ENCODE measurements around the gene GMPPA.

Gene GMPPA

DNA sequence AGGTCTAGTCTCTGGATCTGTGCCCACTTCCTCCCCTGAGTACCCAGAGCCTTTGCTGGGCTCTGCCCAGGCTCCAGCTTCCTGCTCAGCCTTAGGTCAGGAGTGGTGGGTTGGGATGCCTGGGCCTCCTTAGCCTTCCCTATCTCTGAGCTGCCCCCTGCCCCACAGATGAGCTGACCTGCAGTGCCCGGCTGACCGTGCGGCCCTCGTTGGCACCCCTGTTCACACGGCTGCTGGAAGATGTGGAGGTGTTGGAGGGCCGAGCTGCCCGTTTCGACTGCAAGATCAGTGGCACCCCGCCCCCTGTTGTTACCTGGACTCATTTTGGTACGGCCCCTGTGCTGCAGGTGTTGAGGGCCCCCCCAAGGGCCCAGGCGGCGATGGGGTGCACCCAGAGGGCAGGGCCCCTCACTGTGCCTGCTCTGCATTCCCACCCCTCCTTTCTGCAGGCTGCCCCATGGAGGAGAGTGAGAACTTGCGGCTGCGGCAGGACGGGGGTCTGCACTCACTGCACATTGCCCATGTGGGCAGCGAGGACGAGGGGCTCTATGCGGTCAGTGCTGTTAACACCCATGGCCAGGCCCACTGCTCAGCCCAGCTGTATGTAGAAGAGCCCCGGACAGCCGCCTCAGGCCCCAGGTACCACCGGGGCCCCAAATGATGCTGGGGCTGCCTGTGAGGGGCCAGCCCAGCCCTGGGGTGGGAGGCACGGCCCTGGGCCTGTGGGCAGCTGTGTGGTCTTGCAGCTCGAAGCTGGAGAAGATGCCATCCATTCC is 30.1 kb upstream of the GMPPA start:
- no peak for FAIRE-seq

- FAIRE-seq = no peak
Measured at GRCh38 chr2:219469186-219469724, 29.4 kb upstream of the GMPPA start.

DNA sequence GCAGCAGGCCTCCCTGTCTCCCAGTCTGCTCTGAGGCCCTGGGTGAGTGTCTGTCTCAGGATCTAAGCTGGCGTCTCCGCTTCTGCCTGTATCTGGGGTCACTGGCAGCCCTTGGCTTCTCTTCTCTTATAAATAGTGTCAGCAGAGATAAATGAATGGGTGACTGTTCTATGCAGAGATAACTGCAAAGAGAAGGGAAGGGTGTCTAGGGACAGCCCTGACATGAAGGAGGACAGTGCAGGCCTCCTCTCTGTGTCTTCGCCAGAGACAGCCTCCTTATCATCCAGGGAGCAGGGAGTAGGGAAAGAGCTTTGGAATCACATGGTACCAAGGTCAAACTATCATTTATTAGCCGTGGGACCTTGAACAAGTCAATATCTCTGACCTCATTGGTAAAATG is 28.3 kb upstream of the GMPPA start:
- no peak for FAIRE-seq

- FAIRE-seq = no peak
Measured at GRCh38 chr2:219471476-219472371, 27.0 kb upstream of the GMPPA start.

- FAIRE-seq = no peak
Measured at GRCh38 chr2:219472629-219473187, 26.0 kb upstream of the GMPPA start.

DNA sequence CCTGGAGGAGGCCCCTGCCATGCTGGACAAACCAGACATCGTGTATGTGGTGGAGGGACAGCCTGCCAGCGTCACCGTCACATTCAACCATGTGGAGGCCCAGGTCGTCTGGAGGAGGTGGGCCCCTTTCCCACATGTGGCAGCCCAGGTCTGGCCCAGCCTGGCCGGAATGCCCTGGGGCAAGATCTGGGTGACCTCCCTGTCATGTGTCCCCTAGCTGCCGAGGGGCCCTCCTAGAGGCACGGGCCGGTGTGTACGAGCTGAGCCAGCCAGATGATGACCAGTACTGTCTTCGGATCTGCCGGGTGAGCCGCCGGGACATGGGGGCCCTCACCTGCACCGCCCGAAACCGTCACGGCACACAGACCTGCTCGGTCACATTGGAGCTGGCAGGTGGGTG is 25.2 kb upstream of the GMPPA start:
- no peak for FAIRE-seq

- no peak for FAIRE-seq
Measured at GRCh38 chr2:219474285-219475060, 24.2 kb upstream of the GMPPA start.

DNA sequence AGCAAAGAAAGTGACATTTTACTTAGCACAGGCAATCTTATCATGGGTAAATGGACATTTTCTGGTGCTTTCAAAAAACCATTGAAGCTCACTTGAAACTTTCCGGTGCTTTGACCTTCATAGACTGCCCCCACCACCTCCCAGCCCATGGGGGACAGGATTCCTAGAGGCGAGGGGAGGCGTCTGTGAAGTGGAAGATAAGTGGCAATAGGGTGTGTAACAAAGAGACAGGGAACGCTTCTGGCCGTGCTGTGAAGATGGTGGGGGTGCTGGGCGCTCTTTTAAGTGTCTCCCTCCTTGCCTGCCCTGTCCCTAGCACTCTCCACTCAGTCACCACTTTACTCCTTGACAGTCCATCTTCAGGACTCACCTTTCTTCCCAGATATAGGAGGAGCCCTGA is 23.4 kb upstream of the GMPPA start:
- no peak for FAIRE-seq

GRCh38 chr2:219475697-219476651 is 22.7 kb upstream of the GMPPA start:
- no peak for FAIRE-seq

DNA sequence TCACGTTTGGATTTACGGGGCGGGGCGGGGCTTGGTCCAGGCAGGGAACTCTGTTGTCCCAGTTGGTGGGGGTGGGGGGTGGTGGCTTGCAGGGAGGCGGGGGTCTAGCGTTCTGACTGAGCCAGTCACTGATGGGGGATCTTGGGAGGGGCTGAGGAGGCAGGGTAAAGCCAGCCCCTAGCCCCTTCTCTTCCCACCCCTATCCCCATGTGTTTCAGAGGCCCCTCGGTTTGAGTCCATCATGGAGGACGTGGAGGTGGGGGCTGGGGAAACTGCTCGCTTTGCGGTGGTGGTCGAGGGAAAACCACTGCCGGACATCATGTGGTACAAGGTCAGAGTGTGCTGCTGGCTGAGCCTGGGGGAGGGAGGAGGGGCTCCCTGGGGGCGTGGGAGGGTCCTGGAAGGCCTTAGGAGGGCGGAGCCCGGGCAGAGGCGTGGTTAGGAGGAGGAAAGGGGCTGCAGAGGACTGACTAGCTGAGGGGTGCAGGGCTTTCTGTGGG is 22.0 kb upstream of the GMPPA start:
- no peak for FAIRE-seq

DNA sequence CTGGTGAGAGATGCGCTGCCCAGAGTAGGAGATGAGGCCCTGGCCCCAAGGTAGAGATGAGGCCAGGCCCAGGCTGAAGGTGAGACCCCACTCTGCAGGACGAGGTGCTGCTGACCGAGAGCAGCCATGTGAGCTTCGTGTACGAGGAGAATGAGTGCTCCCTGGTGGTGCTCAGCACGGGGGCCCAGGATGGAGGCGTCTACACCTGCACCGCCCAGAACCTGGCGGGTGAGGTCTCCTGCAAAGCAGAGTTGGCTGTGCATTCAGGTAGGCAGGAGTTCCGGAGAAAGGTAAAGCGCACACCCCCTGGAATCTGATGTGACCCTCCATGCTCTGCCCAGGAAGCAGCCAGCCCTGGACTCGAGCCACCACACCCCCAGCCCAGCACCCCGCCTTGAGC is 21.5 kb upstream of the GMPPA start:
- FAIRE-seq = no peak

GRCh38 chr2:219477815-219478214 is 20.9 kb upstream of the GMPPA start:
- FAIRE-seq = no peak

DNA sequence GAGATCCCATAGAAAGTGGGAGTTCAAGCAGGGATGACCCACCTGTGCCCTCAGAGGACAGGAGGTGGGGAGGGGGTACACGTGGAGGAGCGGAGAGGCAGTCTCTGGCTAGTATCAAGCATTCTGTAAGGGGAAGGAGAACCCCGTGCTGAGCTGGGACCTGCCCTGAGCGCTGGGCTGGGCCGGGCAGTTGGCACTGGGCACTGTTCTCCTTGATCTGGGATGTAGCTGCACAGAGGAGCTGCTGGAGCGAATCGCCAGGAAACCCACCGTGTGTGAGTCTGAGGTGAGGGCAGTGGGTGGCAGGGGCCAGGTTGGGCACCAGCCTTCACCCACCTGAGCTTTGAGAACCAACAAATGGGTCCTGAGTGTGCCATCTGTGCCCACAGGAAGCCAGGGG is 19.8 kb upstream of the GMPPA start:
- no peak for FAIRE-seq

DNA sequence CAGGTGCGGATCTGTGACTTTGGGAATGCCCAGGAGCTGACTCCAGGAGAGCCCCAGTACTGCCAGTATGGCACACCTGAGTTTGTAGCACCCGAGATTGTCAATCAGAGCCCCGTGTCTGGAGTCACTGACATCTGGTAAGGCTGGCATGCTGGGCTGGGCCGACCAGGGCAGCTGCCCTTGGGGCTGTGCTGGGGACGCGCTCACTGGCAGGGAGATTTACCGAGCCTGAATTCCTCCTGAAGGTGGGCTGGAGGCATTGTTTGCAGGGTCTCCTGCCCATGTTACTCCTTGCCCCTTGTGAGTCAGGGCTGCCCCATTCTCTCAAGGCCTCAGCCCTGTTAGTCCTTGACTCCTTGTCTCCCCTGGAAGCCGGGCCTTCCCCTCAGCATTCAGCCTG is 18.7 kb upstream of the GMPPA start:
- FAIRE-seq = no peak

- FAIRE-seq = no peak
Measured at GRCh38 chr2:219482674-219483405, 15.9 kb upstream of the GMPPA start.

DNA sequence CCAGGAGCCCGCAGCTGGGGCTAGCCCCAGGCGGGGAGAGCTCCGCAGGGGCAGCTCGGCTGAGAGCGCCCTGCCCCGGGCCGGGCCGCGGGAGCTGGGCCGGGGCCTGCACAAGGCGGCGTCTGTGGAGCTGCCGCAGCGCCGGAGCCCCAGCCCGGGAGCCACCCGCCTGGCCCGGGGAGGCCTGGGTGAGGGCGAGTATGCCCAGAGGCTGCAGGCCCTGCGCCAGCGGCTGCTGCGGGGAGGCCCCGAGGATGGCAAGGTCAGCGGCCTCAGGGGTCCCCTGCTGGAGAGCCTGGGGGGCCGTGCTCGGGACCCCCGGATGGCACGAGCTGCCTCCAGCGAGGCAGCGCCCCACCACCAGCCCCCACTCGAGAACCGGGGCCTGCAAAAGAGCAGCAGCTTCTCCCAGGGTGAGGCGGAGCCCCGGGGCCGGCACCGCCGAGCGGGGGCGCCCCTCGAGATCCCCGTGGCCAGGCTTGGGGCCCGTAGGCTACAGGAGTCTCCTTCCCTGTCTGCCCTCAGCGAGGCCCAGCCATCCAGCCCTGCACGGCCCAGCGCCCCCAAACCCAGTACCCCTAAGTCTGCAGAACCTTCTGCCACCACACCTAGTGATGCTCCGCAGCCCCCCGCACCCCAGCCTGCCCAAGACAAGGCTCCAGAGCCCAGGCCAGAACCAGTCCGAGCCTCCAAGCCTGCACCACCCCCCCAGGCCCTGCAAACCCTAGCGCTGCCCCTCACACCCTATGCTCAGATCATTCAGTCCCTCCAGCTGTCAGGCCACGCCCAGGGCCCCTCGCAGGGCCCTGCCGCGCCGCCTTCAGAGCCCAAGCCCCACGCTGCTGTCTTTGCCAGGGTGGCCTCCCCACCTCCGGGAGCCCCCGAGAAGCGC is 15.0 kb upstream of the GMPPA start:
- no peak for FAIRE-seq

- FAIRE-seq = no peak
Measured at GRCh38 chr2:219484343-219485200, 14.1 kb upstream of the GMPPA start.

DNA sequence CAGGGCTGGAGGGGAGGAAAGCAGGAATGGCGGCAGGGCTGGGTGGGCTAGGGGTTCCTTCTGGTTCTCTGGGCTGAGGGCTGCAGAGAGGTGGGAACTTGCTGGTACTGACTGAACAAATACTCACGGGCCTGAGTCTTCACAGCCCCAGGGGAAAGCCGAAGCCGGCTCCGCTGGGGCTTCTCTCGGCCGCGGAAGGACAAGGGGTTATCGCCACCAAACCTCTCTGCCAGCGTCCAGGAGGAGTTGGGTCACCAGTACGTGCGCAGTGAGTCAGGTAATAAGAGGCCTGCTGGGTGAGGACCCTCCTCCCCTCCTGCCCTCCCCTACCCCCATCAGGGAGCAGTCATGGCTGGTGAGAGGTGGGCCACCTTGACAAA is 13.5 kb upstream of the GMPPA start:
- FAIRE-seq = no peak
